HFFc6 (cell line): ENCODE data around the gene KCNJ16. TPM values are rescaled to one million over a fixed set of nuclear protein-coding genes. Genes with fewer than 3 reads are reported as not detected.

ENCODE experiments used
- DNase-seq: peaks from one replicate; pipeline ENCODE4 v3.0.0-alpha.2; 2018
- H3K27ac Mint-ChIP-seq: 2 replicates; pipeline ENCODE4 v1.8.0; 2020; ENCODE audit warnings: mild to moderate bottlenecking, mixed read lengths
- H3K27me3 Mint-ChIP-seq: 2 replicates; pipeline ENCODE4 v1.8.0; 2021; ENCODE audit warnings: mild to moderate bottlenecking, moderate library complexity, mixed read lengths; ENCODE audit not compliant: insufficient read depth
- H3K36me3 Mint-ChIP-seq: 2 replicates; pipeline ENCODE4 v1.8.0; 2021; ENCODE audit warnings: low read depth, mixed read lengths
- H3K4me1 Mint-ChIP-seq: 2 replicates; pipeline ENCODE4 v1.8.0; 2020; ENCODE audit warnings: low read depth, mixed read lengths
- H3K4me3 Mint-ChIP-seq: 2 replicates; pipeline ENCODE4 v1.8.0; 2020; ENCODE audit warnings: mild to moderate bottlenecking, moderate library complexity, mixed read lengths
- H3K9me3 Mint-ChIP-seq: 2 replicates; pipeline ENCODE4 v1.8.0; 2020; ENCODE audit warnings: mild to moderate bottlenecking, mixed read lengths
- long read RNA-seq: library from polyadenylated mRNA; unstranded; transcript quantifications from one replicate; pipeline ENCODE4 v2.0.0, GENCODE V29; 2019
- total RNA-seq, 6 experiments: library from RNA; stranded (reverse); fragmentation: NEBNext Ultra II Directional; extraction: Animal tissue kit (Norgen Biotek cat#: 25700); gene quantifications; 2 replicates in 1 of 6; 3 replicates in 5 of 6; pipeline ENCODE4 v1.2.3, GENCODE V29; 2021
- TF ChIP-seq, protein P1 (sequence below): fragments of 200-600 bp; sonication (generic); IDR thresholded peaks from 2 replicates; pipeline ENCODE4 v1.5.0; 2021; ENCODE audit warnings: antibody characterized with exemption, mild to moderate bottlenecking

The KCNJ16 gene
- total RNA-seq: not detected
- long read RNA-seq: 0 reads

DNA sequence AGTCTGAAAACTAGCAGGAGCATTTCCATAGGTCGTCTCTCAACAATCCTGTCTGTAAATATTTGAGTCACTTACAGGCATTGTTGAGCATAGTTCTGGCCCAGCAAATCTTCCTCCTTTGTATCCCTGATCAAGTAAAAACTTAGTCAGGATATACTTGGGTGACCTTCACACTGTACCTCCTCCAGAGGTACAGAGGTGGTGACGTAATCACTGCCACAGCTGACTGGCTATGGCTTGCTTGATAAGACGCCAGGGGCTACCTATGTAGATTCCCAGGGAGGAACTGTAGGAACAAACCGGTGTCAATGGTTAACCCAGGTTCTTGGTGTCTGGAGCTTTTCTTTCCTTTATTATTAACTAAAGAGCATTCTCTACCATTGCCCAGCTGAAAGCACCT lies at the start of gene KCNJ16:
TSS of gene KCNJ16 (plus strand) at position 270 of the 400 bp plus-strand sequence. CDS start 56,863 bp downstream, outside the sequence.
- Mint-ChIP-seq H3K36me3 (no peaks in the 10 kb centered on the region), H3K4me3 (no peak within 1 kb of the TSS), H3K27ac (no peak within 1 kb of the TSS), H3K27me3 (peaks cover 4% of the 10 kb centered on the region), H3K9me3 (no peaks in the 10 kb centered on the region), H3K4me1 (peaks cover 9% of the 10 kb centered on the region; the same call in 1 of the 2 replicates)
- no peak for DNase-seq
- TF ChIP-seq, protein P1, sequence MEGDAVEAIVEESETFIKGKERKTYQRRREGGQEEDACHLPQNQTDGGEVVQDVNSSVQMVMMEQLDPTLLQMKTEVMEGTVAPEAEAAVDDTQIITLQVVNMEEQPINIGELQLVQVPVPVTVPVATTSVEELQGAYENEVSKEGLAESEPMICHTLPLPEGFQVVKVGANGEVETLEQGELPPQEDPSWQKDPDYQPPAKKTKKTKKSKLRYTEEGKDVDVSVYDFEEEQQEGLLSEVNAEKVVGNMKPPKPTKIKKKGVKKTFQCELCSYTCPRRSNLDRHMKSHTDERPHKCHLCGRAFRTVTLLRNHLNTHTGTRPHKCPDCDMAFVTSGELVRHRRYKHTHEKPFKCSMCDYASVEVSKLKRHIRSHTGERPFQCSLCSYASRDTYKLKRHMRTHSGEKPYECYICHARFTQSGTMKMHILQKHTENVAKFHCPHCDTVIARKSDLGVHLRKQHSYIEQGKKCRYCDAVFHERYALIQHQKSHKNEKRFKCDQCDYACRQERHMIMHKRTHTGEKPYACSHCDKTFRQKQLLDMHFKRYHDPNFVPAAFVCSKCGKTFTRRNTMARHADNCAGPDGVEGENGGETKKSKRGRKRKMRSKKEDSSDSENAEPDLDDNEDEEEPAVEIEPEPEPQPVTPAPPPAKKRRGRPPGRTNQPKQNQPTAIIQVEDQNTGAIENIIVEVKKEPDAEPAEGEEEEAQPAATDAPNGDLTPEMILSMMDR: no peak

DNA sequence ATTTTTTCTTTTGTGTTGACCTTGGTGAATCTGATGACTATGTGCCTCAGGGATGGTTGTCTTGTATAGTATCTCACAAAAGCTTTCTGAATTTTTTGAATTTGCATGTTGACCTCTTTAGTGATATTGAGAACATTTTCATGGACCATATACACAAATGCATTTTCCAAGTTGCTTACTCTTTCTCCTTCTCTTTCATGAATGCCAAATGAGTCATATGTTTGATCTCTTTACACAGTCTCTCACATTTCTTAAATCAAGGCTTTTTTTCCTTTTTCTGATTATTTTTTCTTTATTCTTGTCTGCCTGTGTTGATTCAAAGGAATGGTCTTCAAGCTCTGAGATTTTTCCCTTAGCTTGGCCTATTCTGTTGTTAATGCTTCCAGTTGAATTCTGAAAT lies 46.6 kb upstream of the KCNJ16 start:
- Mint-ChIP-seq H3K4me3 (no peak overlapping the region), H3K4me1 (no peaks in the 10 kb centered on the region), H3K27me3 (peaks cover 5% of the 10 kb centered on the region; the same call in 1 of the 2 replicates), H3K9me3 (no peaks in the 10 kb centered on the region), H3K36me3 (no peaks in the 10 kb centered on the region), H3K27ac (no peak overlapping the region)
- DNase-seq: no peak
- TF ChIP-seq, protein P1: no peak

DNA sequence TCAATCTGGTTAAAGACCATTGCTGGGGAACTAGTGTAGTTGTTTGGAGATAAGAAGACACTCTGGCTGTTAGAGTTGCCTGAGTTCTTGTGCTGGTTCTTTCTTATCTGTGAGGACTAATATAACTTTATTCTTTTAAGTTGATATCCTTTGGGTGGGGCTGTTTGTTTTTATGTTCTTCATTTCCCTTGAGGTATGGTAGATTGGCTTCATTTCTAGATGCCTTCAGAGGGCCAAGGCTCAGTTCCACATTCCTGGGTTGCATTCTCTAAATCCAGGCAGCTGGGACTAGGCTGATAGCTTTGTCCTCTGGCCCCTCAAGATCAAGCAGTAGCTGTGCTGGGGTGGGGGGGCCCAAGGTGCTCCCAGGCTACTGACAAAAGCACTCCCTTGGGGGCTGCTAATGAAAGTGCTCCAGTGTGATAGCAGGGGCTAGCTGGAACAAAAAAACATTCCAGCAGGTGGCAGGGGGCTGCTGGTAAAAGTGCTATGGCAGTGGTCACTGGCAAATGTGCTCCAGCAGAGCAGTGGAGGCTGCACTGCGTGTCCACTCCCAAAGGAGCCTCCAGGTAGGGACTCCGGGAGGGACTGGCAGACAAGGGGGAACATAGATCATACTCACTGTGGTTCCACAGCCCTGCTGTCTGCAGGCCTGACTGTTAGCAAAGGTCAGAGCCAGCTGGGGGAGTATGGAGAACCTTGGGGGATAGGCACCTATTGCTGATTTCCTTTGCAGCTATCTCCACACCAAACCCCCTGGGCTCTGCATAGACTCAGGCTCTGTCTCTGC lies 45.9 kb upstream of the KCNJ16 start:
- H3K4me1 Mint-ChIP-seq: no peaks in the 10 kb centered on the region
- peaks cover 5% of the 10 kb centered on the region; the same call in 1 of the 2 replicates for H3K27me3 Mint-ChIP-seq
- no peak overlapping the region for H3K4me3 Mint-ChIP-seq
- no peaks in the 10 kb centered on the region for H3K9me3 Mint-ChIP-seq
- TF ChIP-seq, protein P1: no peak
- no peak overlapping the region for H3K27ac Mint-ChIP-seq
- no peaks in the 10 kb centered on the region for H3K36me3 Mint-ChIP-seq
- no peak for DNase-seq

DNA sequence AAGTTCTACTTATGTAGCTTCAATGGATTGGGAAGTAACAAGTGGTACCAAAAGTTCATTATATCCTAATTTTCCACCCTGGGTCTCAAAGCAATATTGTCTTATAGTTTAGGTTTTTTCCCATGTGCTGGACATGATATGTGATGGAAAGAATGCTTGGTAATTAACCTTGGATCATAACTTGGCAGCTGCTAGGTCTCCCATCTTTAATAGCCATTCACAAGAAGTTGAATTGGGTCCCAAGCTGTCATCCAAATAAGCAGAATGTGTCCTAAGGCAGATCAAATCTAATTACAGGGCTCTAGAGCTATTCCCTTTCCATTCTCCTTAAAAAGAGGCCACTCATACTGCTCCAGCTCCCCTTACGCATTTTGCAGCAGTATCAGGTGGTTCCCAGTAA lies 44.7 kb upstream of the KCNJ16 start:
- H3K36me3 Mint-ChIP-seq: no peaks in the 10 kb centered on the region

DNA sequence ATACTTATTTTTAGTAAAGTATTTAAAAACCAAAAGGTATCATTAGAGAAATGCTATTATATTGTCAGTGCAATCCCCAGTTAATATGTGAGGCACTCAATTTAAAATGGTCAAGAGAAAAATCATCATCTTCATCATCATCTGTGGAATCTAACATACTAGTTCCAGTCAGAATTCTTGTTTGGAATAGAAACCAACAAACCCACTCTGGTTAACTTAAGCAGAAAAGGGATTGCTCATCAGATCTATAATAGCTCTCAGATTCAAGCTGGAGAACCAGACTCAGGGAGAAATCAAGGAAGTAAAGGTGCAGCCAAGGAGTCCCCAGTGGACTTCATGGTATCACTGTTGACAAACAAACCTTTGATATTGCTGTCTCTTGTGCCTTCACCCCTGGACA lies 43.7 kb upstream of the KCNJ16 start:
- Mint-ChIP-seq H3K4me3 (no peak overlapping the region), H3K4me1 (no peaks in the 10 kb centered on the region), H3K36me3 (no peaks in the 10 kb centered on the region), H3K9me3 (no peaks in the 10 kb centered on the region), H3K27me3 (peaks cover 5% of the 10 kb centered on the region; the same call in 1 of the 2 replicates), H3K27ac (no peak overlapping the region)
- DNase-seq: no peak
- TF ChIP-seq, protein P1: no peak

More for the DNA sequence above, 44.7 kb upstream of the KCNJ16 start:
- peaks cover 5% of the 10 kb centered on the region; the same call in 1 of the 2 replicates for H3K27me3 Mint-ChIP-seq
- TF ChIP-seq, protein P1: no peak
- H3K27ac Mint-ChIP-seq: no peak overlapping the region
- no peak for DNase-seq
- H3K9me3 Mint-ChIP-seq: no peaks in the 10 kb centered on the region
- no peaks in the 10 kb centered on the region for H3K4me1 Mint-ChIP-seq
- no peak overlapping the region for H3K4me3 Mint-ChIP-seq
